HG02840 (cell line): ENCODE measurements around the gene CXorf49.
"Not testable (repeated sequence)": the region's sequence is repeated elsewhere in the genome, so short reads cannot be mapped to it uniquely, and the experiment has no call there.

Experiments
- ATAC-seq: cut with Tn5 transposase; IDR thresholded peaks from one replicate; pipeline ENCODE4 v1.9.1; 2021; ENCODE audit warnings: mild to moderate bottlenecking, moderate library complexity, moderate number of reproducible peaks; ENCODE audit not compliant: unreplicated experiment, low FRiP score

The CXorf49 gene

DNA sequence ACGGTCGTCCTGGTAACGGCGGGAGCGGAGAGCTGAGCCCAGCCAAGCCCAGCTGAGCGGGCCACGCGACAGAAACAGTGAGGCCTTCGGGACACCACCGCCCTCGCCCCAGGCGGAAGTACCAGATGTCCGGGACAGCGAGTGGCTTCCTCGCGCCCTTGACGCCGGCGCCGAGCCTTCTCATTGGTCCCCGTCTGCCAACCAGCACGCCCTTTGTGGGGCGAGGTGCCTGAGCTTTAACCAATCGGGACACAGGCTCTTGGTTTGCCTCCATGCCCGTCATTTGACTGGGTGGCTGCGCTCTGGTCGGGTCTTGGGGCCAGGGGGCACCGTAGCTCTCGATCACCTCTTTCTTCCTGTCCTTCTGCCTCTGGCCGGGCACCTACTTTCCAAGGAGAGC, at the start of gene CXorf49:
Gene CXorf49, minus strand, starts transcription at position 101 of the 400 bp plus-strand sequence. CDS start 134 bp downstream, outside the sequence.
- ATAC-seq: not testable (repeated sequence)

DNA sequence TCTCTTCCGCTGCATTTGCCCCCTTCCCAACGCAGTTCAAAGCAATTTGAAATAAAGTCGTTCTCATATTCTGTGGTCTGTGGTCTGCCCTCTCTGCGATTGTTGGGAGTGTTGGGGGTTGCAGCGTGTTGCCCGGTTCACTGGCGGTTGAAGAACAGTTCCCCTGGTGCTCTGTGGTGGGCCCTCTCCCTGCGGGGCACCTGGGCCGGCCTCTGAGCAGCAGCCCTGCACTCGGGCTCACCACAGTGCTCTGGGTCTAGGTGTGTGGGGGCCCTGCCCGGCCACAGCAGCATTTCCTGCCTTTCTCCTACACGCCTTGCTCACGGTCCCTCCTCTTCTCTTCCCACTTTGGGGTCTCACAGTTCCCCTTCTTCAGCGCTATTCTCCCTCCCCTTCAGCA, 49.0 kb upstream of the CXorf49 start:
- not testable (repeated sequence) for ATAC-seq

DNA sequence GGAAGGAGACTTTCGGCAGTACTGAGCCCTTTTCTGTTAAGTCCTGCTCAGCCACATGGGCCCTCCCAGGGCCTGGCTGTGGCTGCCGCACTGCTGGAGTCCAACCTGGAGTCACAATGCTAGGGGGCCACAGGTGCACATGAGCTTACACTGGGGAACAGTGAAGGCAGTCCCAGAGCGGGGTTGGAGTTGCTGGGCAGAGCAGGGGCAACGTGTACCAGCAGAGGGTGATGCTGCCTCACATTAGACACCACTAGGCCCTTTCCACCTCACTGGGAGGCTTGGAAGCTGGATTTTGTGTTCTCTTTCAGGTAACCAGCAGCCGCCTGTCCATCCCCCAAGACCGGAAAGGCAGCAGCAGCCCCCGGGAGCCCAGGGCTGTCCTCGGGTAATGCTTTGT, 47.5 kb upstream of the CXorf49 start:
- not testable (repeated sequence) for ATAC-seq

DNA sequence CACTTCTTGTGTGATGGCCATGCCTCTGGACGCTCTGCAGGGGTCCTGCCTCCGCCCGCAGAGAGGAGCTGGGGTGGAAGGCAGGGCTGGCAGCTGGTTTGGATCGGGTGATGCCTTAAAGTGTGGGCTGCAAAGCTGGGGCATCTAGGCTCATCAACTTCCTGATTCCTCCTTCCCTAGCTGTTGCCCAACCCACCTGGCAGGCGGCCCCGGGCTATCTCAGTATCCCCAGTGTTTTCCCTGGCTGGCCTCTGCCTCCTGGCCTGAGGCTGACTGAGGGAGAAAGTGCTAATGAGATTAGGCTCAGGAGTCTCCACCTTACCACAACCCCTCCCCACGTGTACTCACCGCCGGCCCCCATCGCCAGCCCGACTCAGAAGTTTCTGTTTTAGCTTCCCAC, 46.7 kb upstream of the CXorf49 start:
- ATAC-seq: not testable (repeated sequence)

DNA sequence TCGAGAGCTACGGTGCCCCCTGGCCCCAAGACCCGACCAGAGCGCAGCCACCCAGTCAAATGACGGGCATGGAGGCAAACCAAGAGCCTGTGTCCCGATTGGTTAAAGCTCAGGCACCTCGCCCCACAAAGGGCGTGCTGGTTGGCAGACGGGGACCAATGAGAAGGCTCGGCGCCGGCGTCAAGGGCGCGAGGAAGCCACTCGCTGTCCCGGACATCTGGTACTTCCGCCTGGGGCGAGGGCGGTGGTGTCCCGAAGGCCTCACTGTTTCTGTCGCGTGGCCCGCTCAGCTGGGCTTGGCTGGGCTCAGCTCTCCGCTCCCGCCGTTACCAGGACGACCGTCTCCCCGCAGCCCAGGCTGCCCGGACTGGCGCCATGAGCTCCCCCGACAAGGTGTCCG, 45.0 kb upstream of the CXorf49 start, which contains the start of gene CXorf49B:
Gene CXorf49B, plus strand, starts transcription at position 301 of the 400 bp plus-strand sequence. Its CDS starts 75 bp downstream, at position 376.
- ATAC-seq: not testable (repeated sequence)

DNA sequence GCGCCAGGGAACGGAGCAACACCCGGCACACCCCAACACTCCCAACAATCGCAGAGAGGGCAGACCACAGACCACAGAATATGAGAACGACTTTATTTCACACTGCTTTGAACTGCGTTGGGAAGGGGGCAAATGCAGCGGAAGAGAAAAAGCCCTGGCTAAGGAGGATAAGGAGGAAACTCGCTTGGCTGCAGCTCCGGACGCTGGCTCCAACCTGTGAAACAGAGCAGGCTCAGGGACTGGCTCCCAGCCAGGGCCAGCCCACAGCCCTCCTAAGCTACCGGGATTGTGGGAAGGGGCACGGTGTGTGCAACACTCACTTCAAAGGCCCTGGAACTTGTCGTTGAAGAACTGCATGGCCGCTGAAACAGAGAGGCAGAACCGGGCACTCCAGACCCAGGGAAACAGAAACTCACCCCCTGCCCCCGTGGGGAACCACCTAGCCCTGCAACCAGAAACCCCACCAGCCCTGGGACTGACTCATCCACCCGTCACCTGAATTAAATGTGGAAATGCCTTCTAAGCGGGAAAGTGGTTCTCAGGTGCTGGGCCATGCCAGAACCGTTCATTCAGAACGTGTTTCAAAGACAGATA, 42.7 kb upstream of the CXorf49 start:
- ATAC-seq: not testable (repeated sequence)

DNA sequence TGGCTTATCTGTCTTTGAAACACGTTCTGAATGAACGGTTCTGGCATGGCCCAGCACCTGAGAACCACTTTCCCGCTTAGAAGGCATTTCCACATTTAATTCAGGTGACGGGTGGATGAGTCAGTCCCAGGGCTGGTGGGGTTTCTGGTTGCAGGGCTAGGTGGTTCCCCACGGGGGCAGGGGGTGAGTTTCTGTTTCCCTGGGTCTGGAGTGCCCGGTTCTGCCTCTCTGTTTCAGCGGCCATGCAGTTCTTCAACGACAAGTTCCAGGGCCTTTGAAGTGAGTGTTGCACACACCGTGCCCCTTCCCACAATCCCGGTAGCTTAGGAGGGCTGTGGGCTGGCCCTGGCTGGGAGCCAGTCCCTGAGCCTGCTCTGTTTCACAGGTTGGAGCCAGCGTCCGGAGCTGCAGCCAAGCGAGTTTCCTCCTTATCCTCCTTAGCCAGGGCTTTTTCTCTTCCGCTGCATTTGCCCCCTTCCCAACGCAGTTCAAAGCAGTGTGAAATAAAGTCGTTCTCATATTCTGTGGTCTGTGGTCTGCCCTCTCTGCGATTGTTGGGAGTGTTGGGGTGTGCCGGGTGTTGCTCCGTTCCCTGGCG, 2.3 kb upstream of the CXorf49 start:
- ATAC-seq: not testable (repeated sequence)

DNA sequence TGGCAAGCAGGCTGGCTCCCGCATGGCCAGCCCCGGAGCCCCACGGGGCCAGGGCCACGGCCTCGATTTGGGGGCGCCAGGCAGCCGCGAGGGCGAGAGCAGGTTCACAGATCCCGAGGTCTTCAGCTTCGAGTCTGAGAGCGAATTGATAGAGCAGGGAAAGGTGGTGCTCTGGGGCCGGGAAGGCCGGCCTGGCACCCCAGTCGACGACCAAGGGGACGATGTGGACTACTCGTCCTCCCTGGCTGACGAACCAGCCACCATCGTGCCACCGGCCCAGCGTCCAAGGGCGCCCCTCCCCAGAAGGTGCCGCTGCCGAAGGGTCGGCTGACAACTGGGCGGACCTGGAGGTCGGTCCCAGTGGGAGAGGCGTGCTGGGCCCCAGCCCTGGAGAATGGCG, 1.1 kb upstream of the CXorf49 start:
- ATAC-seq: not testable (repeated sequence)

DNA sequence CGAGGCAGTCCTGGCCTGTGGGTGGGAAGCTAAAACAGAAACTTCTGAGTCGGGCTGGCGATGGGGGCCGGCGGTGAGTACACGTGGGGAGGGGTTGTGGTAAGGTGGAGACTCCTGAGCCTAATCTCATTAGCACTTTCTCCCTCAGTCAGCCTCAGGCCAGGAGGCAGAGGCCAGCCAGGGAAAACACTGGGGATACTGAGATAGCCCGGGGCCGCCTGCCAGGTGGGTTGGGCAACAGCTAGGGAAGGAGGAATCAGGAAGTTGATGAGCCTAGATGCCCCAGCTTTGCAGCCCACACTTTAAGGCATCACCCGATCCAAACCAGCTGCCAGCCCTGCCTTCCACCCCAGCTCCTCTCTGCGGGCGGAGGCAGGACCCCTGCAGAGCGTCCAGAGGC, 1.8 kb downstream of the CXorf49 start:
- not testable (repeated sequence) for ATAC-seq

DNA sequence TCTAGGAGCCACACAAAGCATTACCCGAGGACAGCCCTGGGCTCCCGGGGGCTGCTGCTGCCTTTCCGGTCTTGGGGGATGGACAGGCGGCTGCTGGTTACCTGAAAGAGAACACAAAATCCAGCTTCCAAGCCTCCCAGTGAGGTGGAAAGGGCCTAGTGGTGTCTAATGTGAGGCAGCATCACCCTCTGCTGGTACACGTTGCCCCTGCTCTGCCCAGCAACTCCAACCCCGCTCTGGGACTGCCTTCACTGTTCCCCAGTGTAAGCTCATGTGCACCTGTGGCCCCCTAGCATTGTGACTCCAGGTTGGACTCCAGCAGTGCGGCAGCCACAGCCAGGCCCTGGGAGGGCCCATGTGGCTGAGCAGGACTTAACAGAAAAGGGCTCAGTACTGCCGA, 2.5 kb downstream of the CXorf49 start:
- not testable (repeated sequence) for ATAC-seq

DNA sequence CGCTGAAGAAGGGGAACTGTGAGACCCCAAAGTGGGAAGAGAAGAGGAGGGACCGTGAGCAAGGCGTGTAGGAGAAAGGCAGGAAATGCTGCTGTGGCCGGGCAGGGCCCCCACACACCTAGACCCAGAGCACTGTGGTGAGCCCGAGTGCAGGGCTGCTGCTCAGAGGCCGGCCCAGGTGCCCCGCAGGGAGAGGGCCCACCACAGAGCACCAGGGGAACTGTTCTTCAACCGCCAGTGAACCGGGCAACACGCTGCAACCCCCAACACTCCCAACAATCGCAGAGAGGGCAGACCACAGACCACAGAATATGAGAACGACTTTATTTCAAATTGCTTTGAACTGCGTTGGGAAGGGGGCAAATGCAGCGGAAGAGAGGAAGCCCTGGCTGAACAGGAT, 4.0 kb downstream of the CXorf49 start:
- not testable (repeated sequence) for ATAC-seq

DNA sequence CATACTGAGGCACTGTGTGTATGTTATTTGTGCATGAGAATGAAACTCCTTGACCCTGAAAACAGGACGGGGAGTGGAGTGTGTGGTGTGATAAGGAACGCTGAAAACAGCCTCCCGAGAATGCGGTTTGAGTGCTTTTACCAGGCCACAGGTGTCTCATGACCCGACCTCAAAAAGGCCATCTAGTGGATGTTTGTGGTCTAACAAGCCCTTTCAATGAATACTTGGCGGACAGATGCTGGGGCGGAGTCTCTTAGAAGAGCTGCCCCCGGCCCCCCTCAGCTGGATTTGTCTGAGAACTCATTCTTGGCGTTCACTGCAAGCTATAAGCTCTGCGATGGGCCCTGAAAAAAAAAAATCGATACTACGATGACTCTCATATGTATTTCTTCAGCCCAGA, 15.2 kb downstream of the CXorf49 start:
- not testable (repeated sequence) for ATAC-seq

DNA sequence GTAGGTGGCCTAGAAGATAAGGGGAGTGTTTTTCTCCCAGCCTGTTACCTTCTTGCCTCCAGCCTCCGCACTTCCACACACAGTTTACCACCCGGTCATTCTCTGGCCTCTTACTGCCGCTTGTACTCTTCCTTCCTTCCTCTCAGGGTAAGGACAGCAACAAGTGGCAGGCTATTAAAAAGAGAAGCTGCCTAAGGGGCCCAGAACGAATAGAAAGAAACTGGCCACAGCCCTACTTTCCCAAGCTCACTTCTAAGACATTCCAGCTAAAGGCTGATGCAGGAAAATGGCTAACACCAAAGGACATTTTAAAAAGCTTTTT, 19.1 kb downstream of the CXorf49 start:
- not testable (repeated sequence) for ATAC-seq

DNA sequence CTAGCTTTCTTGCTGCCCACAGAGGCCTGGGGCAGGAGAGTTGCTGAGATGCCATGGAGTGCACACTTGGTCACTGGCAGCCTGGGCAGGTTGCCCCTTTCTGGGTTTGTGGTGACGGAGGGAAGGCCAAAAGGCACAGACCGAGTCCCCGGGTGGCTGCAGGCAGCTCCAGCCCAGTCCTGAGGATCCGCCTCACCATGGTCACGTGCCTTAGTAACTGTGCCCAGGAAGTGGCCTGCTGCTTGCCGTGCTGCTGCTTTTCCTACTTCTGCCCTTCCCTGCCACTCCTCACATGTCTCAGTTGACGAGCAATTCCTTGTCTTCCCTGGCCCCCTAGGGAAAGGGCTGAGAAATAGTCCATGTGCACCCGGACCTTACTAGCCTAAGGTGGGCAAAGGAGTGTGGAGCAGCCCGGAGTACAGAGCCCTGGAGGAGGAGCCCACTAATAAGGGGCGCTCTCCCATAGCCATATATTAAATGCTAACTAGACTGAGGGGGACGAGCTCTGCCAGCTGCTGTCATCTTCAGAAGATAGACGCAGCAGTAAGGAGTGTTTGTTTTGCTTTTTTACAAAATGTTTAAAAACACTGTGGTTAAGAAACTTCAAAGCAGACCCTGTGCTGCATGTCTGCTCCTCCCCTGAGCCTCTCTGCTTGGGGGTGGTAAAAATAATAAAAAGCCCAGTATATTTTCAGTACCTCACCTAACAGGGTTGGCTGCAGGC, 19.6 kb downstream of the CXorf49 start:
- not testable (repeated sequence) for ATAC-seq

DNA sequence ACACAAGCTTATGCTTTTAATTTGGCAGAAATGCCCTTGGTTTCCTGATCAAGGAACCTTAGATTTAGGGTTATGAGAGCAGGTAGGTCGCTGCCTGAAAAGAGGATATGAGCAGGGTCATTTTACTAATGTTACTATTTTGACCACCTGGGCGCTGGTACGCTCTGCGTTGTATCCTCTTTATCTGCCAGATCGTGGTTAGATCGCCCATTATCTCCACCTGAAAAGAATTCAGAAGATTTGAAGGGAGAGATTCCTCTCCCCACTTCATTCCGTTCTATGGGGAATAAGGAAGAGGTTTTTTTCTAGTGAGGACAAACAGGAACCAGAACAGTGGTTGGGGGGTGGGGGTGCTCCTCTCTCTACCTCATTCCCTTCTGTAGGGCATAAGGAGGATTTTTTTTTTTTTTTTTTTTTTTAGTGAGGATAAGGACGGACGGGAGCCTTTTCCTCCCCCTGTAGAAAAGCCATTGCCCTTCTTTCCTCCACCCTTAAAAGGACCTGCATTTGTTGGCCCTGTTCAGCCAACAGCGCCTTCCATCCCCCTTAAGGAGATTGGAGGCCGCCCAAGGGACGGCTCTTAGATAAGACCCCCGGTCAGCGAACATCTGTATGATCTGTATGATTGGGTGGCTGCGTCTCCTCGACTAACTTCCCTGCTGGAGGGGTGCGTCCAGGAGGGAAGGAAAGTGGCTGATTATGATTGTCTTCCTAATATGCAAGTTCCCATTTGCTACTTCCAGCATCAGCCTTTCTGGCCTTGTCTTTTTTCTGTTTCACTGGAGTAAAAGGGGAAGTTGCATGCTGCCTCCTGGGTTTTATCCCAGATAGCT, 20.4 kb downstream of the CXorf49 start:
- ATAC-seq: not testable (repeated sequence)

DNA sequence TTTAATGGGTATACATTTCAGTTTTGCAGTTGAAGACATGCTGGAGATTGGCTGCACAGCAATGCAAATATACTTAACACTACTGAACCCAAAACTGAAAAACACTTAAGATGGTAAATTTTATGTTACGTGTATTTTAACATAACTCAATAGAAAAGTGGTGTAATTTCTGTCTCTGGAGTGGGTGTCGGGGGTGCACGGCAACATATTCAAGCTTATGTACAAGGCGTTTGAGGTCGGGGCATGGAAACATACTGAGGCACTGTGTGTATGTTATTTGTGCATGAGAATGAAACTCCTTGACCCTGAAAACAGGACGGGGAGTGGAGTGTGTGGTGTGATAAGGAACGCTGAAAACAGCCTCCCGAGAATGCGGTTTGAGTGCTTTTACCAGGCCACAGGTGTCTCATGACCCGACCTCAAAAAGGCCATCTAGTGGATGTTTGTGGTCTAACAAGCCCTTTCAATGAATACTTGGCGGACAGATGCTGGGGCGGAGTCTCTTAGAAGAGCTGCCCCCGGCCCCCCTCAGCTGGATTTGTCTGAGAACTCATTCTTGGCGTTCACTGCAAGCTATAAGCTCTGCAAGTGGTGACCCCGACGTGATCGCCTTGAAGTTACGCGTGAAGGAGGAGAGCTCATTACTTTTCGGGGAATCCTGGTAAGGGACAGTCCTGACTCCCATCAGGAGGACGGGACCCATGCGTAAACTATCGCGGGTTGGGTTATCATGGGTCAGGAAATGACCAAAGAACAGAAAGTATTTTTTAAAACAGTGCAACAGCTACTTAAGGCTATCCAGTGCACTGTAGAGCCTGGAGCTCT, 21.2 kb downstream of the CXorf49 start:
- ATAC-seq: not testable (repeated sequence)

DNA sequence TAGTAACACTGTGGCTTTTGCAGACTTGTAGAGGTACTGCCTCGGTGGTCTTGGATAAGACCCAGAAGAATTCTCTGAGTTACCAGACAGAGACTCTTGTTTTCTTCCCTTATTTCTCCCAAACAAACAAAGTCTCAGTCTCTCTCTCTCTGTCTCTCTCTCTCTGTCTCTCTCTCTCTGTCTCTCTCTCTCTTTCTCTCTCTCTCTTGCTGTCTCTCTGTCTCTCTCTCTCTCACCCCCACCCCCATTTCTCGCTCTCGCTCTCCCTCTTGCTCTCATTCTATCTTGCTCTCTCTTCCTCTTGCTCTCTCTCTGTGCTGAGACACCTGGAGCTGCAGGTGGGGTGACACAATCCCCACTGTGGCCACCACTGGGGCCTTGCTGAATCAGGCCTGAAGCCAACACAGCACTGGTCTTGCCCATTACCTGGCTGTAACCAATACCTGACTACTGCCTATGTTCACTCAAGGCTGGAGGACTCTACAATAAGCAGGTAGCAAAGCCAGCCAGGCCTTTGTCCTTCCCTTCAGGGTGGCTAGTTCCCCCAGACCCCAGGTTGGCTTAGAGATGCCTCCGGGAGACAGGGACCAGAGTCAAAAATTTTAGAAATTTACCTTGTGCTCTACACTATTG, 38.4 kb downstream of the CXorf49 start:
- no peak for ATAC-seq

DNA sequence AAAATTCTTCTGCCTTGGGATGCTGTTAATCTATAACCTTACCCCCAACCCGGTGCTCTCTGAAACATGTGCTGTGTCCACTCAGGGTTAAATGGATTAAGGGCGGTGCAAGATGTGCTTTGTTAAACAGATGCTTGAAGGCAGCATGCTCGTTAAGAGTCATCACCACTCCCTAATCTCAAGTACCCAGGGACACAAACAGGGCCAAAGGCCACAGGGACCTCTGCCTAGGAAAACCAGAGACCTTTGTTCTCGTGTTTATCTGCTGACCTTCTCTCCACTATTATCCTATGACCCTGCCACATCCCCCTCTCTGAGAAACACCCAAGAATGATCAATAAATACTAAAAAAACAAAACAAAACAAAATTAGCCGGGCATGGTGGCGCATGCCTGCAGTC, 40.9 kb downstream of the CXorf49 start:
- not testable (repeated sequence) for ATAC-seq

DNA sequence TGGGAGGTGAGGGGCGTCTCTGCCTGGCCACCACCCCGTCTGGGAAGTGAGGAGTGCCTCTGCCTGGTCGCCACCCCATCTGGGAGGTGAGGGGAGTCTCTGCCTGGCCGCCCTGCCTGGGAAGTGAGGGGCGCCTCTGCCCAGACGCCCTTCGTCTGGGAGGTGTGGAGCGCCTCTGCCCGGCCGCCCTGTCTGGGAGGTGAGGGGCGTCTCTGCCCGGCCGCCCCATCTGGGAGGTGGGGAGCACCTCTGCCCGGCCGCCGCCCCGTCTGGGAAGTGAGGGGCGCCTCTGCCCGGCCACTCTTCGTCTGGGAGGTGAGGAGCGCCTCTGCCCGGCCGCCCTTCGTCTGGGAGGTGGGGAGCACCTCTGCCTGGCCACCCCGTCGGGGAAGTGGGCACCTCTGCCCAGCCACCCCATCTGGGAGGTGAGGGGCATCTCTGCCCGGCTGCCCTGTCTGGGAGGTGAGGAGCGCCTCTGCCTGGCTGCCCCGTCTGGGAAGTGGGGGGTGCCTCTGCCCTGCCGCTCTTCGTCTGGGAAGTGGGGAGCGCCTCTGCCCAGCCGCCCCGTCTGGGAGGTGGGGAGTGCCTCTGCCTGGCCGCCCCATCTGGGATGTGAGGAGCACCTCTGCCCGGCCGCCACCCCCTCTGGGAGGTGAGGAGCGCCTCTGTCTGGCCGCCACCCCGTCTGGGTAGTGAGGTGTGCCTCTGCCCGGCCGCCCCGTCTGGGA, 41.9 kb downstream of the CXorf49 start:
- ATAC-seq: not testable (repeated sequence)
